Stimulated activated CD4-positive, alpha-beta T cell treated with anti-CD3 and anti-CD28 coated beads, Interleukin-4, amount 100 ng/mL, for 48 hours (primary cell): ENCODE data around the gene C12orf60.

Experiments
- DNase-seq, 2 donors: peaks; one replicate each; pipeline ENCODE4 v3.0.0-alpha.2; 2020; ENCODE audit warnings: low read depth in 2 of 2

C12orf60 gene

DNA sequence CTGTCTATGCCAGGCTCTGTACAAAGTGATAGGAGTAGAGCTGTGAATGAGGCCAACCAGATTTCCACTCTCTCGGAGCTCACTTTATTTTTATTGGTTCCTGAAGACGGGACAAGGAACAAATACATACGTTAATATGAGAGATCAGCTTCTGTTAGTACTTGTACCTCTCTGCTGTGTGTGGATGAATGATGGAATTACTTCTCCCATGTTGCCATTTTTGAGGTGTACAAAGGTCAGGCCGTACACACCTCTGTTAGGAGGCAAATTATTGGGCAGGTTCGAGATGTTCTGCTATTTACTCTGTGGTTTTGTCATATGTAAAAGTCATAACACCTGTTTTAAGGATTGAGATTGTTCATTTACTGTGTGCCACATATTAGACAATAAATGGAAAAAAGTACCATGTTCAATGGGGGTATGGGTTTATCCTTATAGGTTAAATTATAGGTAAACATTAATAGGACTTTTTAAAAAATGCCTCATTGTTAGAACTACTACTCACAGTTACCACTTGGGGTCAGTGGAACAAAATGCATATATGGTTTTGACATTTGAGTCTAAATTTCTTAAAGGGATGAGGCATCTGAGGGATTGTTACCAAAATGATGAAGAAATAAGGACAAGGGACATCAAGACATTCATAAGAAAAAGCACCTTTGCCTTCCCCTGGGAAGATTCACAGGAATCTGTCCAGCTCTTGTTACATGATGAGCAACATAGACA lies 27.1 kb upstream of the C12orf60 start:
- DNase-seq, result no peak

- no peak for DNase-seq
These were observed 26.2 kb upstream of the C12orf60 start for GRCh38 chr12:14777271-14777670.

DNA sequence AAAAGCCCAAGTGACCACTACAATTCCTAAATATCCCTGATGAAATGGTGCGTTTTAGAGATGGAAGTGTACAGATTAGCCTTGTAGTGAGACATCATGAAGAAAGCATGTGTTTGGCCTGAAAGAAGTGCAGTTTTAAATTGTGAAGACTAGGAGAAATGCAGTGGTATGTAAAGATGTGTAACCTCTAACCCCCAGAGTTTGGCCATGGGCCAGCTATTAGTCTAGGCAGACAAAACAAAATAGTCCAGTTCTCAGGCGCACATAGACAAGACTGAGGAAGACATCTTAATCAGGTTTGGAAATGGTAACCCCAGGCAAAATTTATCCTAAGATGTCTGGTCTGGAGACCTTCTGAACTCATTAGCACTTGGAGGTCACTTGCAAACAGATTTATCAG lies 23.6 kb upstream of the C12orf60 start:
- no peak for DNase-seq

- DNase-seq, result no peak
These were observed 22.6 kb upstream of the C12orf60 start for GRCh38 chr12:14780859-14781258.

DNA sequence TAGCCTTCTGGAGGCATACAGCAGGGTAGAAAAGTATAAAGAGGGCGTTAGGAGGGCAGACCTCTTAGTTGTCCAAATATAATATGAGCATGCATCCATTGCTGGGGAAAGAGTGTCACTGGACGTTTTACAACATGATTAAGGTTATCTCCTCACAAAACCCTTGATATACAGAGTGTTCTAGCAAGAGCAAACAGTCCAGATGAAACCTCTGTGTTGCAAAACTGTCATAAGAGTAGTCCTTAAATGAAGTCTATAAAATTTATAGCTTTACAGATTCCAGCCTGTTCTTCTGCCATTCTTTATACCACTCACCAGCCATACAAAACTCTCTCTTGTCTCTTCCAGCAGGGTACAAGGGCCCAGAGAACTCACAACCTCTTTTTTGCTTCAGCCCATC lies 21.9 kb upstream of the C12orf60 start:
- DNase-seq, result no peak

DNA sequence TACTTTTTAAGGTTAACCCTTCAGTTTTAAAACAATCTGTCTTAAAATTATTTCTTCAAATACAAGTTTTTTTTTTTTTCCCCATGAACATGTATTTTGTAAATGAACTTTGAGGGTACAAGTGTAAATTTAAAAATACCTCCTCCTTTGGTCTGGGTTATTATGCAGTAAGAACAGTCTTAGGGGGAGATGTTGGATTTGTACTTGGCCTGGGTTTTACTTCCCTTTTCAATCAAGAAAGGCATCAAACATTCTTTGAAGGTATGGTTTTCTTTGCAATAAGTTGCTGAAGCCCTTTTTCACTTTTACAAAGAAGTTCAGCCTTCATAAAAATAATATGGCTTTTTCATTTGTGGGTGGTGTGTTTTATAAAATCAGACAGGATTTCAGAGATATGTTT lies 20.7 kb upstream of the C12orf60 start:
- DNase-seq, result no peak

DNA sequence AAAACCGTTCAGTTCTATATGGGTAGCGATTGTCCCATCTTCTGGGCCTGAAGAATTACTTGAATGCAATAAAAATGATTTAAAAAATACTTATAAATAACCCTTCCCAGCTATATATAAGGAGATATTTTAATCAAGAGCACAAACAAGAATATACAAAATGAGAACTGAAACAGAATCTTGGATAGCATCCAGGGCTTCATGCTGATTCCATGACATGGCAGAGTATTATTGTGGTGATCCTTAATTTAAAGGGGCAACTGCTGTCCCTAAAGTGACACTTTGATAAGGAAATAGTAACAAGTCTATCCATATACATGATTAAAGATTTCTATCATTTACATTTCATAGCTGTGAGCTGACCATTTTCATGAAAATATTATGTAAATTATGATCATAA lies 19.0 kb upstream of the C12orf60 start:
- DNase-seq, result no peak

DNA sequence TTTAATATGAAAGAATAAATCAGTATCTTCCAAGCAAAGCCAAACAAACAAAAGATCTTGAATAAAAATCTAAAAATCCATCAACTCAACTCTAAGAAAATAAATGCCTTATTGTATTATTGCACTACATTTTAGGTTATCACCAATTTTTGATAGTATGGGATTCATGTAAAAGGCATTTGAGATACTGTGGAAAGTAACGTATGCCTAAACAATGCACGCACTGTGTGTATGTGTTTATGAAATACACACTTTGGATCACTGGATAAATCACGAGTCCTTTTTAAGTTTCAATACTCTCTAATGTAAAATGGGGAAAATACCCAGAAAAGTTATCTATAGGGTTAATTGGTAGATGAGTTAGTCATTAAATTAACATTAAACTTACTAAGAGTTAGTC lies 17.9 kb upstream of the C12orf60 start:
- DNase-seq, result no peak

DNA sequence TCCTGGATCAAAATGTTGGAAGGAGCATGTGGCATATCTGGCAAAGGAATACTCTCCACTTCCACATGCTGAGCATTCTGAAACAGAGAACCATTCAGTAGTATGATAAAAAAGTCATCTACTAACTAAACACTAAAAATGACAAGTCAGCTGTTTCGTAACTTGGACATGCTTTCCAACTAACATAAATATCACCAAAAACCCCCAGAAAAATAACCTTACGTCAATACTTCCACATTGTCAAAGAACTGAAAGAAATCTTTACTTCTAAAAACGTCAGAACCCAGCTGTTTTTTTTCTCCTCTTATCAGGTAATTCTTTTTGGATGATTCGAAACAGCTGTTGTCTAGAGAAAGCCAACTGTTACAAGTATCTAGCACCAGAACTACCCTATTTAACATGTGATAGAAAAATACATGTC lies 8.4 kb upstream of the C12orf60 start:
- DNase-seq, result no peak

DNA sequence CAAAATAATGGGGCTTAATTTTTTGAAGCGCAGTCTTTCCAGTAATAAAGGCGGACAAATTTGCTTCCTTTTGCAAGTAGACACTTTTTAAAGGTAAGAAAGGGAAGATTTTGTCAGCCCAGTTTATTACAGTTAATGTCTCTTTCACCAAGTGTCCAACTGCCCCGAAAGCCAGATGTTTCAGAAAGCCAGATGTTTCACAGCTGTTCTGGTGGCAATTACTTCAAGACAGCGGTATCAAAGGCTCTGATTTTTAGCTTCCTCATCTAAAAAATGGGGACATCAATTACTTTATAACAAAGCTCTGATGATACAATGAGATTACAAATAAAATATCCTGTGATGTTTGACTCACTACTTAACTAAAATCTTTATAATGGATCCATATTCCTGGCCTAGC lies 1.2 kb upstream of the C12orf60 start:
- DNase-seq, result no peak

GRCh38 chr12:14802721-14803010 lies 804 bp upstream of the C12orf60 start:
- no peak for DNase-seq

- no peak for DNase-seq
These were observed 325 bp downstream of the C12orf60 start for GRCh38 chr12:14803830-14804160.

- no peak for DNase-seq
These were observed 6.9 kb downstream of the C12orf60 start for GRCh38 chr12:14810167-14810952.

DNA sequence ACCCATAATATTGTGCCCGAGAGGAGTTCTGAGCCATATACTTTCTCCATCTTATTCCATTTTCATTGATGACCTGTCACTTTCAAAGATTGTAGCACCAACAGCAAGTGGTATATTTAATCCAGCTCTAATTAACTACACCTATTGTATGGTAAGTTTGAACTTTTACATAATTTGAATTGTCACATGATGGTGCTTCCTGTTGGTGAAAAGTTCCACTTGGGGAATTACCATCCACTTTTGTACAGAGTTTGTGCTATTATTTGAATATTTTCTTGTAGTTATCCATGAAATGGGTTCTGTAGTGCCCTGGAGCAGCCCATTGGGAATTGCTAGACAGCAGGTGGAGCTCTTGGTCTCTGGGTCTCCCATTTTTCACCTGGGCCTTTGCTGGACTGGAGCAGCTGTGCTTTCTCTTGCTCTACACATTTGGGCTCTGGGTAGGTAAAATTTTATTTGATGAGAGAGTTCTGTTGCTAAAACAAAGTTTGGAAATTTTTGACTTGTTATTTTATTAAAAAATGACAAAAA lies 7.5 kb downstream of the C12orf60 start:
- no peak for DNase-seq

GRCh38 chr12:14811486-14811885 lies 8.0 kb downstream of the C12orf60 start:
- DNase-seq, result no peak

- DNase-seq, result no peak
These were observed 10.5 kb downstream of the C12orf60 start, which contains the start of gene SMCO3 for GRCh38 chr12:14814014-14814413. Gene SMCO3, minus strand, starts transcription at chr12:14814182. Its CDS starts 7,502 bp downstream, at chr12:14806680.

DNA sequence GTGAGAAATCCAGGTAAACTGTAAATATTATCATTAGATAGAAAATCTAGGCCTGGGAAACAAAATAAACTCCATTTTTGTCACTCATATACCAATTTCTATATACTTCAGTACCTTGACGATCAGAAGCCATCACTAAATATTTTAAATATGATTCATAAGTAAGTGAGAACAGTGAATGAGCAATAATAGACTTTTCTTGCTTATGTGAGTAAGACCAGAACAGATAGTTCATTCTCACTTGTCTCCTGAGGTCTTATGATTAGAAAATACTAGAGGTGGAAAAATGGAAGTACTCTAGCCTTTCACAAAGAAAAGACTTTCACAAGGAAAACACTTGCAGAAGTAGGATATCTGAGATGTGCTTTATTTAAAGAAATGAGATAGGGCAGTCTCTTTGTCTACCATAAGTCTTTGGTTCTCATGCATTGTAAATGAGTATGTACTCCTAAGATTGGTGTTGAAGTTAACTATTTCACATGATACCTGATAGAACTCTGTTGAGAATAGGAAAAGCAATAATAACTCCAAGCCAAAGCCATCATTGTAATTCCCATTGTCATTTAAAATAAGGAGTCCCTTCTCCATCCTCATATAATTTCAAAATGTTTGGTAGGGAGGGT lies 20.7 kb downstream of the C12orf60 start:
- no peak for DNase-seq

DNA sequence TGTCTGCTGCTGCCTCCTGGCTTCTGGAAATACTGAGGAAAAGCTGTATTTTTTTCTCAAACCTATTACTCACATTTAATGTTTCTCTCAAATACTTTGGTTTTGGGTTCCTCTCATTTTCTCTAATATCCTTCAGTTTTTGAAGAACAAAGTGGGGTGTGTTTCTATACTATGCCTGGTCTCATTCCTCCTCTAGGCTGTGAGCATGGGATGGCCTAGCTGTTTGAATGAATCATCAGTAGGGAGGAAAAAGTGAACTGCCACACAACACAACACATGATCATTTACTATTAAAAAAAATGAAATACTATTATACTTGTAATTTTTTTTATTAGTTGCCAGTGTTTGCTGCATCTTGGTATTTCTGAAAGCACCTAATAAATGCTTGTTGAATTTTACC lies 21.8 kb downstream of the C12orf60 start:
- no peak for DNase-seq

GRCh38 chr12:14826491-14826890 lies 23.0 kb downstream of the C12orf60 start:
- DNase-seq, result no peak

DNA sequence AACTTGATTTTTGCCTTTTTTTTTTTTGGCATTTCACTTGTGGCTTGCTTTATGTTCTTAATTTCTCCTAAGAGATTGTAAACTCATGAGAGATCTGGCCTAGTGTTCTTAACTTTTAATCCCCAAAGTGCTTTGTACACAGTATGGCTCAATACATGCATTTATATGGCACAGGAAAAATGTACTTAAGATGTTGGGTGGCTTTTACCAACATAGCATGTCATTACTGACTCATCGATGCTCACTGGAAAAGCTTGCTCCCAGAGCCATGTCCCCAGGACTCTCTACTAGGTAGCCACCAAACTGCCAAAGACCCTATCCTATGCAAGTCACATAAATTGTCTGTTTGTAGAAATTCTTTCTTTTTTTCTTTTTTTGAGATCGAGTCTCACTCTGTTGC lies 23.6 kb downstream of the C12orf60 start:
- no peak for DNase-seq

- DNase-seq, result no peak
These were observed 25.4 kb downstream of the C12orf60 start for GRCh38 chr12:14828892-14829291.

GRCh38 chr12:14833336-14833735 lies 29.9 kb downstream of the C12orf60 start:
- no peak for DNase-seq

DNA sequence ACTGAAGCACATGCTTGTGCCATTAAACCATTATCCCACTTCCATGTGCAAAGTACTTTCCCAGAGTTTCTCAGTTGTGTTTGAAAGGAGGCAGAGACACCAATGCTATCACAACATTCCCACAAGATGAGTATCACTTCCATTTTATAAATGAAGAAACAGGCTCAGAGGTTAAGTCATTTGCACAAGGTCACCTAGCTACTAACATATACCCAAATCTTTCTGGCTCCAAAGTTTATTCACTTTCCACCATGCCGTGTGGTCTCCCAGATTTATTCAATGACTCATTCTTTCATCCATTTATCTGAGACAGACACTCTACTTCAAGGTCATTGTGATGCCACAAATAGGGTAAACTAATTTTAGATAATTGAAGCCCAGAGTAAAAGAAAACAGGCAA lies 30.5 kb downstream of the C12orf60 start:
- no peak for DNase-seq
